HCT116 (cell line): ENCODE data around the gene MOCS2. TPM values are rescaled to one million over a fixed set of nuclear protein-coding genes. Genes with fewer than 3 reads are reported as not detected.

Experiments
- ATAC-seq: fragments of 200-7000 bp; cut with Tn5 transposase; 2 replicates; pipeline ENCODE4 v1.9.1; 2020; ENCODE audit warnings: mild to moderate bottlenecking, moderate library complexity
- BruUV-seq: library from RNA; stranded (reverse); fragments of 400-500 nt; replicated peaks from 2 replicates; lab custom pipeline; 2021; lab: Mats Ljungman, UMichigan
- CTCF ChIA-PET: fragments of 300-600 bp; sonication (Branson Sonifier 250); formaldehyde crosslinking; loops from one replicate; lab custom pipeline; 2021; ENCODE audit warnings: antibody characterized with exemption; lab: Charles Lee
- POLR2A ChIA-PET: fragments of 300-600, 350-600 bp; sonication (Branson Sonifier 250); formaldehyde crosslinking; loops from one replicate; lab custom pipeline; 2021; ENCODE audit warnings: antibody characterized with exemption; lab: Charles Lee
- RAD21 ChIA-PET, 2 experiments: fragments of 300-600 bp; sonication (Branson Sonifier 250); formaldehyde crosslinking; loops; one replicate each; lab custom pipeline; 2023; ENCODE audit warnings: low total read pairs in 2 of 2; ENCODE audit not compliant: uncharacterized antibody in 2 of 2, unreplicated experiment in 2 of 2, low non-redundant PET in 1 of 2; lab: Charles Lee
- DNase-seq: peaks from one replicate; pipeline ENCODE4 v3.0.0-alpha.2; 2010; ENCODE audit warnings: low read depth, low spot score
- H2AFZ ChIP-seq: fragments of 200-600 bp; shearing (Covaris generic), sonication (generic); 2 replicates; pipeline ENCODE4 v1.6.1; 2017; ENCODE audit warnings: low read depth, mixed run types, mixed read lengths, antibody characterized with exemption, low read length; ENCODE audit not compliant: poor library complexity, severe bottlenecking
- H3K27ac ChIP-seq: 2 replicates; pipeline ENCODE4 v1.5.1; 2012; ENCODE audit warnings: low read depth, low read length
- H3K27me3 ChIP-seq: fragments of 200-600 bp; sonication (generic); 2 replicates; pipeline ENCODE4 v1.6.1; 2016; ENCODE audit warnings: mixed run types, low read length, mixed read lengths; ENCODE audit not compliant: insufficient read depth
- H3K36me3 ChIP-seq, 2 experiments: fragments of 200-500 bp in 1 of 2; fragments of 200-600 bp in 1 of 2; sonication (Bioruptor generic) in 1 of 2; sonication (generic) in 1 of 2; 2 replicates each; pipeline versions ENCODE4 v1.5.1 to v1.6.1; 2014 to 2016; ENCODE audit warnings: low read length in 2 of 2, inconsistent platforms in 1 of 2, mixed read lengths in 1 of 2, mixed run types in 1 of 2; ENCODE audit not compliant: insufficient read depth in 2 of 2, control insufficient read depth in 1 of 2
- H3K4me1 ChIP-seq, 2 experiments: fragments of 200-600 bp in 1 of 2; sonication (generic) in 1 of 2; 2 replicates each; pipeline versions ENCODE4 v1.5.1 to v1.6.1; 2012 to 2017; ENCODE audit warnings: low read length in 2 of 2, inconsistent platforms in 1 of 2, mild to moderate bottlenecking in 1 of 2, mixed read lengths in 1 of 2, mixed run types in 1 of 2, moderate library complexity in 1 of 2; ENCODE audit not compliant: insufficient read depth in 2 of 2, control insufficient read depth in 1 of 2
- H3K4me2 ChIP-seq: fragments of 200-600 bp; sonication (generic); 2 replicates; pipeline ENCODE4 v1.6.1; 2017; ENCODE audit warnings: mixed run types, low read length, mixed read lengths
- H3K4me3 ChIP-seq, 2 experiments: fragments of 200-600 bp in 1 of 2; sonication (generic) in 1 of 2; replicated peaks in 1 of 2; 2 replicates each; pipeline ENCODE4 v1.5.1; 2011 to 2016; ENCODE audit warnings: low read length in 2 of 2, control low read depth in 1 of 2, low read depth in 1 of 2, mild to moderate bottlenecking in 1 of 2, mixed read lengths in 1 of 2, mixed run types in 1 of 2
- H3K79me2 ChIP-seq: fragments of 200-600 bp; sonication (generic); 2 replicates; pipeline ENCODE4 v1.6.1; 2017; ENCODE audit warnings: mild to moderate bottlenecking, mixed run types, low read length, moderate library complexity, mixed read lengths; ENCODE audit not compliant: insufficient read depth
- H3K9ac ChIP-seq: fragments of 200-600 bp; sonication (generic); 2 replicates; pipeline ENCODE4 v1.6.1; 2016; ENCODE audit warnings: low read length, mixed read lengths
- H3K9me2 ChIP-seq: fragments of 200-600 bp; sonication (generic), shearing (Covaris generic); 2 replicates; pipeline ENCODE4 v1.6.1; 2017; ENCODE audit warnings: mixed run types, mild to moderate bottlenecking, moderate library complexity; ENCODE audit not compliant: insufficient read depth
- H3K9me3 ChIP-seq, 2 experiments: fragments of 200-500 bp in 1 of 2; fragments of 200-600 bp in 1 of 2; sonication (Bioruptor generic) in 1 of 2; sonication (generic) in 1 of 2; 2 replicates each; pipeline ENCODE4 v1.6.1; 2014 to 2017; ENCODE audit warnings: low read length in 2 of 2, mixed read lengths in 2 of 2, inconsistent platforms in 1 of 2, low read depth in 1 of 2, mild to moderate bottlenecking in 1 of 2, mixed run types in 1 of 2, moderate library complexity in 1 of 2; ENCODE audit not compliant: control insufficient read depth in 1 of 2, insufficient read depth in 1 of 2
- H4K20me1 ChIP-seq: fragments of 200-600 bp; sonication (generic), shearing (Covaris generic); 2 replicates; pipeline ENCODE4 v1.6.1; 2017; ENCODE audit warnings: mixed run types, mild to moderate bottlenecking, moderate library complexity; ENCODE audit not compliant: insufficient read depth
- CBX3 ChIP-seq: IDR thresholded peaks from 2 replicates; pipeline ENCODE4 v1.6.1; 2012; ENCODE audit warnings: low read depth
- EGR1 ChIP-seq: IDR thresholded peaks from 2 replicates; pipeline ENCODE4 v1.6.1; 2012; ENCODE audit warnings: low read depth
- ELF1 ChIP-seq: IDR thresholded peaks from 2 replicates; pipeline ENCODE4 v1.6.1; 2012; ENCODE audit warnings: low read depth, borderline replicate concordance
- EZH2 ChIP-seq: fragments of 200-600 bp; sonication (generic); IDR thresholded peaks from 2 replicates; pipeline ENCODE4 v1.6.1; 2017; ENCODE audit warnings: antibody characterized with exemption, mixed run types
- EZH2phosphoT487 ChIP-seq: fragments of 200-600 bp; IDR thresholded peaks from 2 replicates; pipeline ENCODE4 v1.6.1; 2018; ENCODE audit warnings: antibody characterized with exemption, borderline replicate concordance
- FOSL1 ChIP-seq: IDR thresholded peaks from 2 replicates; pipeline ENCODE4 v1.6.1; 2012; ENCODE audit warnings: low read depth
- JUND ChIP-seq: IDR thresholded peaks from 2 replicates; pipeline ENCODE4 v1.6.1; 2012
- MAX ChIP-seq: IDR thresholded peaks from 2 replicates; pipeline ENCODE4 v1.6.1; 2012
- POLR2AphosphoS5 ChIP-seq: IDR thresholded peaks from 2 replicates; pipeline ENCODE4 v1.6.1; 2011; ENCODE audit warnings: mild to moderate bottlenecking, low read depth, low read length, moderate library complexity
- RAD21 ChIP-seq: IDR thresholded peaks from 2 replicates; pipeline ENCODE4 v1.6.1; 2012; ENCODE audit warnings: low read depth, mild to moderate bottlenecking
- REST ChIP-seq: IDR thresholded peaks from 2 replicates; pipeline ENCODE4 v1.6.1; 2012; ENCODE audit warnings: low read depth
- SP1 ChIP-seq: IDR thresholded peaks from 2 replicates; pipeline ENCODE4 v1.6.1; 2012; ENCODE audit warnings: low read depth
- SRF ChIP-seq: IDR thresholded peaks from 2 replicates; pipeline ENCODE4 v1.6.1; 2012; ENCODE audit warnings: low read depth
- TCF7L2 ChIP-seq: IDR thresholded peaks from 2 replicates; pipeline ENCODE4 v1.7.0; 2011; ENCODE audit warnings: borderline replicate concordance, inconsistent platforms; ENCODE audit not compliant: insufficient read depth, insufficient read length; ENCODE audit errors: extremely low read depth
- YY1 ChIP-seq: IDR thresholded peaks from 2 replicates; pipeline ENCODE4 v1.6.1; 2011; ENCODE audit warnings: low read length, low read depth, moderate library complexity, mild to moderate bottlenecking; ENCODE audit not compliant: insufficient replicate concordance; ENCODE audit errors: extremely low read depth
- ZBTB33 ChIP-seq: IDR thresholded peaks from 2 replicates; pipeline ENCODE4 v1.6.1; 2011; ENCODE audit warnings: mild to moderate bottlenecking, low read length, moderate library complexity; ENCODE audit not compliant: insufficient replicate concordance; ENCODE audit errors: extremely low read depth
- ZFX ChIP-seq: fragments of 450-650 bp; IDR thresholded peaks from 2 replicates; pipeline ENCODE4 v1.6.1; 2017
- ZNF274 ChIP-seq: fragments of 200-500 bp; sonication (Bioruptor generic); IDR thresholded peaks from 2 replicates; pipeline ENCODE4 v1.6.1; 2014; ENCODE audit warnings: mild to moderate bottlenecking, low read depth, low read length, inconsistent platforms
- intact Hi-C: fragments of 100-400 bp; cut with micrococcal nuclease; formaldehyde crosslinking; loops from 2 replicates; pipeline ENCODE4 v1.10.0; 2022
- total RNA-seq: library from RNA; stranded (reverse); gene quantifications from one replicate; pipeline ENCODE4 v1.2.1, GENCODE V29; 2021; ENCODE audit not compliant: unreplicated experiment
- TF ChIP-seq, protein P1 (sequence below): IDR thresholded peaks from 2 replicates; pipeline ENCODE4 v1.6.1; 2012

MOCS2 gene
- total RNA-seq, 1 experiment from 2014 or later, result 34.0 TPM

GRCh38 chr5:53120165-53120564 is 10.6 kb upstream of the MOCS2 start:
- RAD21 ChIA-PET, result no interaction called here
- Histone ChIP-seq H3K9me3 (no peaks in the 10 kb centered on the region), H3K79me2 (no peaks in the 10 kb centered on the region), H3K4me2 (no peak overlapping the region), H2AFZ (no peak overlapping the region), H3K27me3 (no peaks in the 10 kb centered on the region), H3K9ac (no peak overlapping the region), H3K4me1 (no peaks in the 10 kb centered on the region), H3K9me2 (no peaks in the 10 kb centered on the region), H4K20me1 (no peaks in the 10 kb centered on the region), H3K36me3 (no peaks in the 10 kb centered on the region), H3K4me3 (no peak overlapping the region), H3K27ac (no peak overlapping the region)
- POLR2A ChIA-PET, result no interaction called here
- no TSS peak for BruUV-seq
- CTCF ChIA-PET, result interaction anchor here (2.5 kb wide), 1 partner anchor 171 kb away, joined by 8 read pairs; no protein-coding TSS in a partner anchor
- ATAC-seq, result no peak
- DNase-seq, result no peak
- intact Hi-C loops, result no loop called here
- no peak for TF ChIP-seq POLR2AphosphoS5
- no peak for TF ChIP-seq EGR1
- TF ChIP-seq JUND, result no peak
- TF ChIP-seq ZBTB33, result no peak
- no peak for TF ChIP-seq CBX3
- TF ChIP-seq TCF7L2, result no peak
- TF ChIP-seq FOSL1, result no peak
- no peak for TF ChIP-seq ZNF274
- TF ChIP-seq EZH2phosphoT487, result no peak
- TF ChIP-seq REST, result no peak
- no peak for TF ChIP-seq MAX
- TF ChIP-seq RAD21, result no peak
- TF ChIP-seq SP1, result no peak
- TF ChIP-seq, protein P1, sequence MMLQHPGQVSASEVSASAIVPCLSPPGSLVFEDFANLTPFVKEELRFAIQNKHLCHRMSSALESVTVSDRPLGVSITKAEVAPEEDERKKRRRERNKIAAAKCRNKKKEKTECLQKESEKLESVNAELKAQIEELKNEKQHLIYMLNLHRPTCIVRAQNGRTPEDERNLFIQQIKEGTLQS, result no peak
- no peak for TF ChIP-seq SRF
- TF ChIP-seq ELF1, result no peak
- TF ChIP-seq ZFX, result no peak
- no peak for TF ChIP-seq YY1
- TF ChIP-seq EZH2, result no peak
